ENCODE results near the gene TRABD2B.

Gene TRABD2B

GRCh38 chr1:48007047-48007446 is 9.9 kb upstream of the TRABD2B start:
- Histone ChIP-seq H4K20me1 (ENCODE audit: low read depth, low read length) (no peaks in the 10 kb centered on the region), H3K79me2 (ENCODE audit: insufficient read depth, low read length) (no peaks in the 10 kb centered on the region), H3K4me2 (ENCODE audit: low read depth, low read length, poor library complexity, severe bottlenecking) (no peak overlapping the region), H3K4me3 (ENCODE audit: insufficient read depth, low read length, poor library complexity, severe bottlenecking) (no peak overlapping the region), H3K9me2 (replicated peaks; ENCODE audit: insufficient read depth, low read length) (no peaks in the 10 kb centered on the region), H2AFZ (ENCODE audit: low read depth, low read length, severe bottlenecking) (no peak overlapping the region), H3K9ac (ENCODE audit: low read length) (no peak overlapping the region), H3K27ac (ENCODE audit: low read depth, low read length) (no peak overlapping the region), H3F3A (ENCODE audit: insufficient read depth) (no peaks in the 10 kb centered on the region), H3K36me3 (ENCODE audit: low read length) (no peaks in the 10 kb centered on the region), H3K9me3 (ENCODE audit: insufficient read depth, low read length) (no peaks in the 10 kb centered on the region), H3K27me3 (ENCODE audit: low read length) (no peaks in the 10 kb centered on the region)
- TF ChIP-seq, protein P1, sequence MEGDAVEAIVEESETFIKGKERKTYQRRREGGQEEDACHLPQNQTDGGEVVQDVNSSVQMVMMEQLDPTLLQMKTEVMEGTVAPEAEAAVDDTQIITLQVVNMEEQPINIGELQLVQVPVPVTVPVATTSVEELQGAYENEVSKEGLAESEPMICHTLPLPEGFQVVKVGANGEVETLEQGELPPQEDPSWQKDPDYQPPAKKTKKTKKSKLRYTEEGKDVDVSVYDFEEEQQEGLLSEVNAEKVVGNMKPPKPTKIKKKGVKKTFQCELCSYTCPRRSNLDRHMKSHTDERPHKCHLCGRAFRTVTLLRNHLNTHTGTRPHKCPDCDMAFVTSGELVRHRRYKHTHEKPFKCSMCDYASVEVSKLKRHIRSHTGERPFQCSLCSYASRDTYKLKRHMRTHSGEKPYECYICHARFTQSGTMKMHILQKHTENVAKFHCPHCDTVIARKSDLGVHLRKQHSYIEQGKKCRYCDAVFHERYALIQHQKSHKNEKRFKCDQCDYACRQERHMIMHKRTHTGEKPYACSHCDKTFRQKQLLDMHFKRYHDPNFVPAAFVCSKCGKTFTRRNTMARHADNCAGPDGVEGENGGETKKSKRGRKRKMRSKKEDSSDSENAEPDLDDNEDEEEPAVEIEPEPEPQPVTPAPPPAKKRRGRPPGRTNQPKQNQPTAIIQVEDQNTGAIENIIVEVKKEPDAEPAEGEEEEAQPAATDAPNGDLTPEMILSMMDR (IDR thresholded peaks at IDR 0.05; ENCODE audit: insufficient read depth, low read length, poor library complexity, severe bottlenecking): no peak
- no peak for TF ChIP-seq EZH2phosphoT487 (conservative IDR thresholded peaks at IDR 0.05; ENCODE audit: low read length)

DNA sequence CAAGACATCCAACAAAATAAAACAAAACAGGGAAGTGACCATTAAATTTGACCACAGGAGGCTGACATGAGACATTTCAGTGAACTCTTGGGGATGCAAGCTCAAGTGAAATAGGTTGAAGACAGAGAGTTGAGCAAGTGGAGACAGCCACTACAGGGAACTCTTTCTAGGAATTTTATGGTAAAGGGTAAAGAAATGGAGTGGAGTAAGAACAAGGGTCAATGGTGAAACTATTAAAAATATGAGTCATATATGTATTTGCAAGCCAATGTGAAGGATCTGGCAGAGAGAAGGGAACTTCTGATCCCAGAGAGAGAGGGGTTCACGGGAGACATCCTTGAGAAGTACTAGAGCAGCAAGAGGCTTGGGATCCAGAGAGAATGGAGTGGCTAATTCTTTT is 9.1 kb upstream of the TRABD2B start:
- Histone ChIP-seq H3K9me2 (replicated peaks; ENCODE audit: insufficient read depth, low read length) (no peaks in the 10 kb centered on the region), H3K4me3 (ENCODE audit: insufficient read depth, low read length, poor library complexity, severe bottlenecking) (no peak overlapping the region), H3K36me3 (ENCODE audit: low read length) (no peaks in the 10 kb centered on the region), H3K9ac (ENCODE audit: low read length) (no peak overlapping the region), H2AFZ (ENCODE audit: low read depth, low read length, severe bottlenecking) (no peak overlapping the region), H3K9me3 (ENCODE audit: insufficient read depth, low read length) (no peaks in the 10 kb centered on the region), H3K27ac (ENCODE audit: low read depth, low read length) (no peak overlapping the region), H4K20me1 (ENCODE audit: low read depth, low read length) (no peaks in the 10 kb centered on the region), H3K79me2 (ENCODE audit: insufficient read depth, low read length) (no peaks in the 10 kb centered on the region), H3K27me3 (ENCODE audit: low read length) (no peaks in the 10 kb centered on the region), H3K4me2 (ENCODE audit: low read depth, low read length, poor library complexity, severe bottlenecking) (no peak overlapping the region), H3F3A (ENCODE audit: insufficient read depth) (no peaks in the 10 kb centered on the region)
- no peak for TF ChIP-seq EZH2phosphoT487 (conservative IDR thresholded peaks at IDR 0.05; ENCODE audit: low read length)
- TF ChIP-seq, protein P1 (IDR thresholded peaks at IDR 0.05; ENCODE audit: insufficient read depth, low read length, poor library complexity, severe bottlenecking): no peak

- Histone ChIP-seq H3K4me3 (ENCODE audit: insufficient read depth, low read length, poor library complexity, severe bottlenecking) (no peak overlapping the region), H3K9ac (ENCODE audit: low read length) (no peak overlapping the region), H3K9me2 (replicated peaks; ENCODE audit: insufficient read depth, low read length) (no peaks in the 10 kb centered on the region), H2AFZ (ENCODE audit: low read depth, low read length, severe bottlenecking) (no peak overlapping the region), H3K27ac (ENCODE audit: low read depth, low read length) (no peak overlapping the region), H3F3A (ENCODE audit: insufficient read depth) (no peaks in the 10 kb centered on the region), H3K36me3 (ENCODE audit: low read length) (no peaks in the 10 kb centered on the region), H3K79me2 (ENCODE audit: insufficient read depth, low read length) (no peaks in the 10 kb centered on the region), H4K20me1 (ENCODE audit: low read depth, low read length) (no peaks in the 10 kb centered on the region), H3K9me3 (ENCODE audit: insufficient read depth, low read length) (no peaks in the 10 kb centered on the region), H3K4me2 (ENCODE audit: low read depth, low read length, poor library complexity, severe bottlenecking) (no peak overlapping the region), H3K27me3 (ENCODE audit: low read length) (no peaks in the 10 kb centered on the region)
- TF ChIP-seq EZH2phosphoT487 (conservative IDR thresholded peaks at IDR 0.05; ENCODE audit: low read length): no peak
- TF ChIP-seq, protein P1 (IDR thresholded peaks at IDR 0.05; ENCODE audit: insufficient read depth, low read length, poor library complexity, severe bottlenecking): no peak
These were observed 8.3 kb upstream of the TRABD2B start for GRCh38 chr1:48005253-48006117.
